Left hindlimb (tissue), 1 donor: Measurements from ENCODE around the gene RPP40.
"Not testable (repeated sequence)": the region's sequence is repeated elsewhere in the genome, so short reads cannot be mapped to it uniquely, and the experiment has no call there.

Experiments
- DNase-seq: peaks from one replicate; pipeline ENCODE4 v3.0.0-alpha.2; 2018

Gene RPP40

DNA sequence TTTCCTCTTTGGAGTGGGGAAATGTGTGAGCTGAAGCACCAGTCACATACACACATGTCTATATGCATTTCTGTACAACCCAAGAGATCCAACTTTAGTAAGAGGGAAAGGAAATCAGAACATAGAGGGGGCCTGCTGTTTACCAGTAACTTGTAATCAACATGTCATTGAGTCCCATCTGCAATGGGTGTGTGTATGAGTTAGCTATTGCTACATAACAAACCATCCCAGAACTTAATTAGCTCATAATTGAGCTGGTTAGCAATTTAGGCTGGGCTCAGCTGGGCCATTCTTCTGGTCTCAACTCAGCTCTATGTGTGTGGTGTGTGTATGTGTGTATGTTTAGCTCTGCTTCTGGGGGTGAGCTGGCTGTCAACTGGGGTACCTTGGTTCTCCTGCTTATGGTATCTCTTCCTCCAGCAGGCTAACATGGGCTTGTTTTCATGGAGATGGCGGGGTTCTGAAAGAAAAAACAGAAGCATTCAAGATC lies 10.3 kb upstream of the RPP40 start:
- DNase-seq = no peak

DNA sequence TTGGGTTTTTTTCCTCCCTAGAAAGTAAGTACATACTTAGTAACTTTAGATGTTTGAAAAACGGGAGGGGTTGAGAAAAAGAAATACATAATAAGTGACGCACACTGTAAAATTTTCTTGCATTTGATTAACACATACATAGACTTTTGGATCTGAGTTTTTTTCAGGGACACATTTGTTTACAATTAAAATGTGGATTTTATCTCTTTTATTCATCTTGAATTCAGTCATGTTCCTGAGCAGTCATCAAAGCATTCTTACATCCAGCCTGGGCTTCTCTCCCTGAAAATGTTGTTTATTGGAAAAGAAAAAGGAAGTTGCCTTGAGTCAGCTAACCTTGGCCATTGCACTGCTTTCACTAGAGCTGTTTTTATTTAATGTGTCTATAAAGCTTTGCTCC lies 8.7 kb upstream of the RPP40 start:
- DNase-seq = no peak

DNA sequence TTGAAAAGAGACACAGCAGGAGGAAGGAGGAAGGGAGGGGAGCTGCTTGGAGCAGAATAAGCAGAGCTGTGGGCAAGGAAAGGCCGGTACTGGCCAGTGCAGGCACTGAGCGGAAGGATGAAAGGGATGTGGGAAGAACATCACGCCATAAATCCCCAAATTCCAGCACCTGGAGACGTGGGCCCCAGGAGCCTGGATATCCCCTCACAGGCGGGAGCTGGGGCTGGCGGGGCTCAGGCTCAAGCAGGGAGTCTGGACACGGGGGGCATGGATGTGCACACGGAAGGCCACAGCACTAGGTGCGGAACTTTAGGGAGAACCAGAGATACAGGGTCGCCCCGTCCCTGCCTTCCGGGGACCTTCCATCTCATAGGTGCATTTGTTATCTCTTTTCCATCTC lies 7.5 kb upstream of the RPP40 start:
- DNase-seq = no peak

DNA sequence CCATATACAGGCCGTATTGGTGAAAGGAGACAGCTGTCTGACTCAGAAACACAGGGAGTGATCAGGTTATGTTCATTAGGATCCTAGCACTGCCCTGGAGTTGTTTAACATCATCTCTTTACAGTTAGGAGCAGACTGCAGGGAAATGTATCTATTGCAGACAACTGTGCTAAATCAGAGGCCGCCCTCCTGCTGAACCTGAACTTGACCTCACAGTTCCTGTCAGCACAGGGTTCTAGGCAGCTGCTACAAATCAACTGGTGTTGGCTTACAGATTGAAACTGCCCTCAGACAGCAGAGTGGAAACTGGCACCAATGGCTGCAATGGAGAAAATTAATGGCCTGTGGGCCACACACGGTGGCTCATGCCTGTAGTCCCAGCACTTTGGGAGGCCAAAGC lies 3.7 kb upstream of the RPP40 start:
- DNase-seq = no peak

DNA sequence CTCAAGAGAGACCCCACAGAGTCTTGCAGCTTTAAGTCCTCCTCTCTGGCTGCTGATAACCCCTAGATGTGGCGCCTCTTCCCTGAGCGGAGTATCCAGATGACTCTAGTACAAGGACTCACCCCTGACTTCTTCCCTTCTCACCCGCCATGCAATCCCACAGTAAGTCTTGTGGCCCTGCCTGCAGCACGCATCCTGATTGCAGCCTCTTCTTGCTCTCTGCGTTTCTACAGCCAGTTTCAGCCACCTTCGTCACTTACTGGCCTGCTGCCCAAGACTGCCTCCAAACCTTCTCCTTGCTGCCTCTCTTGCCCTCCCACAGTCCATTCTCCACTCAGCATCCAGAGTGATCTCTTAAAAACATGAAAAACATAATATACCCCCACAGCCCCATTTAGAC lies 2.4 kb upstream of the RPP40 start:
- no peak for DNase-seq

DNA sequence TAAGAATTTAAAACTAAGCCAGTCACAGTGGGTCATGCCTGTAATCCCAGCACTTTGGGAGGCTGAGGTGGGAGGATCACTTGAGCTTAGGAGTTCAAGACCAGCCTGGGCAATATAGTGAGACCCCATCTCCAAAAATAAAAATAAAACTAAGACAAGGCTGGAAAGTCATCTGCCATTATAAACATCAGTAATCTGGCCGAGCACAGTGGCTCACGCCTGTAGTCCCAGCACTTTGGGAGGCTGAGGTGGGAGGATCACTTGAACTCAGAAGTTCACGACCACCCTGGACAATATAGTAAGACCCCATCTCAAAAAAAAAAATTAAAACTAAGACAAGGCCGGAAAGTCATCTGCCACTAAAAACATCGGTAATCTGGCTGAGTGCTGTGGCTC lies 1.2 kb upstream of the RPP40 start:
- not testable (repeated sequence) for DNase-seq

DNA sequence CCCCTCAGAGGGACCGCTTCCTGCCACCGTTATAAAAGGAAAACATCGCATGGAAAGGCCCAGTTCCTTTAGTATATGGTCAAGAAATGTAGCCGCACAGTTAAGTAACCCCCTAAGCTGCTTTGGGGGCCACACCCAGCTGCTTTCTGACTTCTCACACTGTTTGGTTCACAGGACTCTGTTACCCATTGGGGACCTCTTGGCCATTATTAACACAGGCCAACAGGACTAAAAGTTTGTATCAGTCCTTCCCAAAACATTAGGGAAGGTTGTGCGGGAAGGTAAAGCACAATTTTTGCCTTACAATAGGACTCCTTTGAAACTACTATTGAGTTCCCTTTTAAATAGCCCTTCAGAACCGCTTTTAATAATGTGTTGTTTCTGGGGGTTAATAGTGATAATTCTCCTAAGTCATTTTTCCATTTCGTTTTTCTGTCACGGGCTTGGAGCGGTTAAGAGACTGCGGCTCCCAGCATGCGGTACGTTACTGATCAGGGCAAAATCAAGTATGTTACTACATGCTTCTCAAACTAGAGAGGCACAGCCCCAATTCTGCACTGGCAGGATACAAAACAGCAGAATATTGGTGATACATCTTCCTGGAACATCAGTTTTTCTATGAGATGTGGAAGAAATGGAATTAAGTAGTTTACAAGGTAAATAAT lies 668 bp upstream of the RPP40 start:
- no peak for DNase-seq

DNA sequence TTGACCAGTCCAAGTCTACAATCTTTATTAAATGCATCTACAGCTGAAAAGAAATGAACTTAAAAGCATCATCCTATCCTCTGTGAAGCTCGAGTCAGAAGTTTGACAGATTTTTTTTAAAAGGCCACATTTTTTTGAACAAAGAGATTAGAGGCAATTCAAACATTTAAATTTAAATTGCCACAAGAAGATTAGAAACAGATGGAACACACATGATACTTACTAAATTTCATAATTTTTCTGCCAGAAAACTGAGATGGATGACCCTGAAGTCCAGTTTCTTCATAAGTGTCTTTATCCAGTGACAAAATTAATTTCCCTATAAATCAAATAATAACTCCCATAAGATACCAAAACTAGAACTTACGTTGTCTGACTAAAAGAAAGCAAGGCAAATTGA lies 4.3 kb downstream of the RPP40 start:
- no peak for DNase-seq

DNA sequence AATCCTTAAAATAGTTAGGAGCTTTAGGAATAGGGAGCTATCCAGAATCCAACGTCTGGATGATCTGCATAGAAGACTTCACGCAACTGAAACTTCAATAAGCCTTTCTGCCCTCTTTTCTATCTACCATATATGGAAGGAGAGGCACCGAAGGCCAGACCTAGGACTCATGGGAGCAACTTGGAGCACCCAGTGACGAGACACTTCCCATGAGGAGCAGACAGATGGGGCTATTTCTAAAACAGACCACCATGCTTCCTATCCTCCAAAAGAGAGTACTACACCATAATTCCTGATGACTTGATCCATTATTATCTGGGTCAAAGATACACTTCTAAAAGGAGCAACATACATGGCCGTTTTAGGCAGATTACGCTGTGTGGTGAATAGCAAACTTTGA lies 6.0 kb downstream of the RPP40 start:
- DNase-seq = no peak

DNA sequence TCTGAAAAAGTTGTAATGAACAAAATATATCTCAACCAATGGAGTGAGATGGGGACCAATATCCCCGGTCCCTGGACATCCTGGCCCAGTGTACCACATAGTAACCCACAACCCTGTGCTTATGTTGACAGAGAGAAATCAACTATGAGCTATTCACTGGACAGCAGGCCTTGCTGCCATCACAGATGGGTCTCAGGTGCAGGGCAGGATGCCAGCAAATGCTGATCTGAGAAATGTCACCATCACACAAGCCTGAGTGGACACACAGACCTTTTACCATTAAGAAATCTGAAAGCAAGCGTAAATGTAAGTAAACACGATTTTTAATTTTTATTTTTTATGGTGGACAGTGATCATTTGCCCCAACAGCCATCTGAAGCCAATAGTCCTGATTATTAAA lies 9.1 kb downstream of the RPP40 start:
- DNase-seq = no peak

DNA sequence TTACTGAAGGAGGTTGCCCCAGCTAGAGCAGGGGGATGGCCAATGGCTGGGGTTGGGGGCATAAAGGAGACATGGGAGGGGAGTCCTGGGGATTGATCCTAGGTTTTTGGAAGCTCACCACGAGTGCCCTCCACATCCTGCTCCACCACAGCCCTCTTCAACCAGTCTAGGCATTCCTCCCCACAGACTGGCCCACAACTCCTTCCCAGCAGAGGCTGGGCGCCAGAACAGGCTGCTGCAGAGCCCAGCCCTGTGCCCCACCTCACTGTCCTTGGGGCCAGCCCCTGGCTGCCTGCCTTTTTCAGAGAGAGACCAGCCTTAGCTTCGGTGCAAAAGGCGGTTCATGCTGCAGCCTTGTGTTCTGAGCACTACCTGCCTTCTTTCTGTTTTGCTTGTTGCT lies 16.4 kb downstream of the RPP40 start:
- DNase-seq = no peak

DNA sequence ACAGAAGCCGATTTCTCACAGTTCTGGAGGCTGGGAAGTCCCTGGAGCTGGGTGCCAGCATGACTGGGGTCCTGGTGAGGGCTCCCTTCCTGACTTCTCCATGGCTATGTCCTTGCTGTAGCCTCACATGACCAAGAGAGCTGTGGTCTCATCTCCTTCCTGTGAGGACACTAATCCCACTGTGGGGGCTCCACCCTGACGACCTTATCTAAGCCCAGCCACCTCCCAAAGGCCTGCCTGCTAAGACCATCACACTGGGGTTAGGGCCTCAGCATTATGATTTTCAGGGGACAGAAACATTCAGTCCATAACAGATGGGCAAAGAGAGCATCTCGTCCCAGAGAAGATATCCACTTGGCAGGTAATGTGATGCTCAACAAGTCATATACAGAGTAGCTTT lies 16.8 kb downstream of the RPP40 start:
- DNase-seq = no peak

DNA sequence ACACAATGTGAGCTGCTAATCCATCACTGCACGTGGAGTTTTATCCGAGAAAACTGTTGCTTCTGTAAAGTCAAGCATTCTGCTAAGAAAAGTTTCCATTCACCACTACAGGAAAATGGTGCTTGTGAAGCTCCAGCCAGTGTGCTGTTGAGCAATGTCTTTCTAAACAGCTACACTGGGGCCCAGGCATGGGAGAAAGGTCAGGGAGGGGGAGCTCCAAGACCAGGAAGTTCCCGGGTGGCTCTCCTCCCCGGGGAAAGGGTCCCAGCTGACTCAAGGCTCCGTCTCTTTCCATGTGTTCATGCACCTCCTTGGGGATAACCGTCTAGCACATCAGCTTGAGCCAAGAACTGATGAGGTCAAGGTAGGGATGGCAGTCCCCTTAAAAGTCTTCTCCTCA lies 20.5 kb downstream of the RPP40 start:
- DNase-seq = no peak

DNA sequence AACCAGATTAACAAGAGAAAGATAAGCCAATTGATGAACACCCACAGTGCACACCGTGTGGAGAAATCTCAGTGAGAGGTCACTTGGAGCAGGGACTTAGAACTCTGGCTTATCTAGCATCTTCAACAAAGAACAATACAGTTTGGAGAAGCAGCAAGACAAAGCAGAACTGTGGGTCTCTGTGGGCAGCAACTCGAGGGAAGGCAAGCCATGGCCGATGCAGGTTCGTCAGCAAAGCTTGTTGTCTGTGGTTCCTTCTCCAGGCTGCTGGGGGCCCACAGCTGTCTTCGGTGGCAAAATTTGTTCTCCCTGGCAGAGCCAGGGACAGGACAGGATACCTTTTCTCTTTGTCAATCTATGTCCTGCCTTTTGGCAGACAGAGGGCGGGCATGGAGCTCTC lies 22.1 kb downstream of the RPP40 start:
- DNase-seq = no peak

DNA sequence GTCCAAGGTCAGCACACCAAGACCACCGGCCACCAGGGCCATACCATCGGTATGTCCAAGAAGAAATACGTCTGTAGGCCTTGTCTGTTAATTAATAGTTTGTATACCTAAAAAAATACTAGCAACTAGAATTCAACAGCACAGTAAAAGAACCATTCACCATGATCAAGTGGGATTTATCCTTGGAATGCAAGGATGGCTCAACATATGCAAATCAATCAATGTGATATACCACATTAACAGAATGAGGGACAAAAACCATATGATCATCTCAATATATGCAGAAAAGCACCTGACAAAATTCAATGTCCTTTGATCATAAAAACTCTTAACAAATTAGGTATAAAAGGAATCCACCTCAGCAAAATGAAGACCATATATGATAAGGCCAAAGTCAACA lies 24.4 kb downstream of the RPP40 start:
- no peak for DNase-seq

DNA sequence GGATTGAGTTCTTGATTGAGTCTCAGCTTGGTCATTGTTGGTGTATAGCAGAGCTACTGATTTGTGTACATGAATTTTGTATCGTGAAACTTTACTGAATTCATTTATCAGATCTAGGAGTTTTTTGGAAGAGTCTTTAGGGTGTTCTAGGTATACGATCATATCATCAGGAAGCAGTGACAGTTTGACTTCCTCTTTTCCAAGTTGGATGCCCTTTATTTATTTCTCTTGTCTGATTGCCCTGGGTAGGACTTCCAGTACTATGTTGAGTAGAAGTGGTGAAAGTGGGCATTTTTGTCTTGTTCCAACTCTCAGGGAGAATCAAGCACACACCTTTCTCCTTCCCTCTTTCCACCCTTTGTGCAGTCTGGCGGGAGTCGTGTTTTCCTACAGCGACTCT lies 26.4 kb downstream of the RPP40 start:
- DNase-seq = no peak

DNA sequence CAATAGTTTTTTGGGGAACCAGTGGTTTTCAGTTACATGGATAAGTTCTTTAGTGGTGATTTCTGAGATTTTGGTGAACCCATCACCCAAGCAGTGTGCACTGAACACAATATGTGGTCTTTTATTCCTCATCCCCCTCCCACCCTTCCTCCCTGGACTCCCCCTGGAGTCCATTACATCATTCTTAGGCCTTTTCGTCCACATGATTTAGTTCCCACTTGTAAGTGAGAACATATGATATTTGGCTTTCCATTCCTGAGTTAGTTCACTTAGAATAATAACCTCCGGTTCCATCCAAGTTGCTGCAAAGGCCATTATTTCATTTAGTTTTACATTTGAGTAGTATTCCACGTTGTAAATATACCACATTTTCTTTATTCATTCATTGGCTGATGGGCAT lies 28.3 kb downstream of the RPP40 start:
- no peak for DNase-seq

DNA sequence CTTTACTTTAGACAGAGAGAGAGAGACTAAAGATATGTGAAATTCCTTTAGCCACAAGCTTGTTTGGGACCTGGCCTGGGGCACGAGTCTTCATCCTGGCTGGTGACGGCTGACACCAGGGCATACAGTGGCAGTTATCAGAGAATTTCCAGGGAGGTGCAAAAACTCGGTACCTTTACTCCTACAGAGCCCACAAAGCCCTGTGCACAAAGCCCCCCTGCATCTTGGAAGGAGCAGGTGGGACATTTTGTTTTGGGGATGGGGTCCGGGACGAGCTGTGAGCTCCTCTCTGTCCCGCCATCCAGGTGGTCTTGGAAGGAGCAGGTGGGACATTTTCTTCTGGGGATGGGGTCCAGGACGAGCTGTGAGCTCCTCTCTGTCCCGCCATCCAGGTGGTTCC lies 28.9 kb downstream of the RPP40 start:
- DNase-seq = no peak

DNA sequence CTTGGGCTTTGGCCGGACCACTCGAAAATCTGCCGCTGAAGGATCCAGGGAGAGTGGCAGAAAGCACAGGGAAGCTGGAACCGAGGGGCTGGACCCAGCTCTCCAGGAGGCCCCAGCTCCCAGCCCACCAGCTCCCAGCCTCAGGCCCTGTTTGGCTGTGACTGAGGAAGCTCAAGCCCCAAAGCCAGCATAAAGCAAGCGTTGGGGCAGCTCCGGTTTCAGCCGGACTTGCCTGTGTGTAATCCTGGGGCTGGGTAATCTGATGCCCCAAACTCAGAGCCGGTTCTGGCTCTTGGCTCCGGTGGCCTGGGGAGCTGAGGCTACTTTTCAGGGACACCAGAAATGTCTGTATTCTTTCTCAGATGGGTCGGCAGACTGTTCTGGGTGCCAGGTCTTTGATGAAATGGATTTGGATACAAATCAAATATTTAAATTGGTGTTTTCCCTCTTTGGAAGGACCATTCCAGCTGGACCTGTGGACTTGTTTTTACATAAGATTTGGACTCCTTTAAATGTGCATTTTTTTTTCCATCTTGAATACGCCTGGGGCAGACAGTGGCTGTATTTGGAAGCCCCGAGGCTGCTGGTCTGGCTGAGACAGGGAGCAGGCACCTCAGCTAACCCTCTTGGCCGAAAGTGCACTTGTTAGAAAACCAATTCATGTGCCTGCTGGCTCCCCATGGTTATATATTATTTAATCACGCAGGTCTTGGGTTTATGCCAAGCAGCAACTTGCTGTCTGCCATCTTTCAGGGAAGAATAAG lies 29.7 kb downstream of the RPP40 start:
- DNase-seq = peak; percentile 91

DNA sequence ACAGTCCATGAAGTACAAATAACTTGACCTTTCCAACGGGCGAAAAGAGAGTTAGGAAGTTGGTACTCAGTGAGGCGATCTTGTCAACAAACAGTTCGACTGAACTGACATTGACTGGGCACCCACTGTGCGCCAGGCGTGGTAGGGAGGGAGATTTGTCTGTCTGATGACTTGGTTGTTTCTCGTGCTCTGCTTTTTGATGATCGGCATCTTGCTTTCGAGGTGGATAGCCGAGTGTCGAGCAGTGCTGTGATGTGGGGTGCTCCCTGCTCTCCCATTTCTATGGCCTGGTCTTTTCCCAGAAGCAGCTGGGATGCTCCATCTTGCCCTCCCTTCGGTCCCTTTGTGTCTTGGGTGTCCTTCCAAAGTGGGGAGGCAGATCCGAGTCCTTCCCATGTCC lies 30.4 kb downstream of the RPP40 start:
- DNase-seq = no peak

DNA sequence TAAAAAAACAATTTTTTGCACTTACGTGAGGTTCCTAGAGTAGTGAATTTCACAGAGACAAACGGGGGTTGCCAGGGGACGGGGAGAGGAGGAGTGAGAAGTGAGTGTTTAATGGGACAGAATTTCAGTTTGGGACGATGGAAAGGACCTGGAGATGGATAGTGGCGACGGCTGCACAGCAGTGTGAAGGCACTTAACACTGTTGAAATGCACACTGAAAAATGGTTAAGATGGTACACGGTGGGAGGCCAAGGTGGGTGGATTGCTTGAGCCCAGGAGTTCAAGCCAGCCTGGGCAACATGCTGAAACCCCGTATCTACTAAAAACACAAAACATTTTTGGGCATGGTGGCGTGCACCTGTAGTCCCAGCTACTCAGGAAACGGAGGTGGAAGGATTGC lies 31.4 kb downstream of the RPP40 start:
- DNase-seq = no peak

DNA sequence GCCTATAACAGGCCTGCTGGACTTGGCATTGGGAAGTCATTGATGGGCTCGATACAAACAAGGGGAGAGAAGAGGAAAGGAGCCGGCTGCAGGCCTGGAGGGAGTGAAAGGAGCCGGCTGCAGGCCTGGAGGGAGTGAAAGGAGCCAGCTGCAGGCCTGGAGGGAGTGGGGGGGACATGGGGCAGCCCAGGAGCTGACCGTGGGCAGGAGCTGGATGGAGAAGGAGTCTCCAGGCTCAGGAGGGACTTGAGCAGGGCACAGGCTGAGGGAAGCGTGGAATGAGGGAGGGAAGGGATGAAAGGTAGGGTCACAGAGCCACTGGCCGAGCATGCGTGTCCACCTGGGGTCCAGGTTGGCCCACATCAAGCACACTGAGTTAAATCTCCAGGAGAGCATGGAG lies 32.0 kb downstream of the RPP40 start:
- DNase-seq = no peak

DNA sequence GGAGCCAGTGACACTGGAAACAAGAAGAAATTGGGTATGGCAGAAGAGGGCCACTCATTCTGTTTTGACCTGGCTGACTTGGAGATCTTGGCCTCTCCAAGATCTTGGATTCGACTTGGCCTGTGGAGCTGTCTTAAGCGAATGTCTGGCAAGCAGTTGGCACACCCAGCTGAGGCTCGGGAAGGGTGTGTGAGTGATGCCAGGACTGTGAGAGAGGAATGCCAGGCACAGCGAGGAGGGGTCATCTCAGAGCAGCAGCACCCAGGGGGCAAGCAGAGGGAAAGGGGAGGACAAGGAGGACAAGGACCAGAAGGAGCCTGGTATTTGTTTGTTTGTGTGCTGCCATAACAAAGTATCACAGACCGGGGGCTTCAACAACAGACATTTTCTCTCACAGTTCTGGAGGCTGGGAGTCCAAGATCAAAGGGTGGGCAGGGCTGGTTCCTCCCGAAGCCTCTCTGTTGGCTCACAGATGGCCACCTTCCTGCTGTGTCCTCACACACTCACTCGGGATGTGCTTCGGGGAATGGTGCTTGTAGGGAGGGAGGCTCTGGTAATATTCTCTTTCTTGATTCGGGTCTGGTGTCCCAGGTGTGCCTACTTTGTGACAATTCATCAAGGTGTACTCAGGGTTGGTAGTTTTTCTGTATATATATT lies 33.0 kb downstream of the RPP40 start:
- DNase-seq = no peak

DNA sequence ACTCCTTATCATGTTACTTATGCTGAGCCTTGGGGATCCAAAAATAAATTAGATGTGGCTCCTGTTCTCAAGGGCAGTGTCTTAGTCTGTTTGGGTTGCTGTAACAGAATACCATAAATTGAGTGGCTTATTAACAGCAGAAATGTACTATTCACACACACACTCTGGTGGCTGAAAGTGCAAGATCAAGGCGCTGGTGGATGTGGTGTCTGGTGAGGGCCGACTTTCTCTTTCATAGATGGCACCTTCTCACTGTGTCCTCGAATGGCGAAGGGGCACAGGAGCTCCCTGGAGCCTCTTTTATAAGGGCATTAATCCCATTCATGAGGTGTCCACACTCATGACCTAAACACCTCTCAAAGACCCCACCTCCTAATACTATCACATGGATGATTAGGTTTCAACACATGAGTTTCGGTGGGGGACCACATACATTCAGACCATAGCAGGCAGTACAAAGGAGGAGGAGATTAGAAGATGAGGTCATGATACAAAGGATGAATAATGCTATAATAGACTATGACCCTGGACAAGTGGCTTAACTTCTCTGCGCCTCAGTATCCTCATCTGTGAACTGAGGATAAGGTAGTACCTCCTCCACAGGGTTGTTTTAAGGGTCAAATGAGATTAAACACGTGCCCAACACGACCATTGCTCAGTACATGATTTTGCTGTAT lies 34.1 kb downstream of the RPP40 start:
- no peak for DNase-seq
